ENCODE results near the gene BOD1.

Gene BOD1

GRCh38 chr5:173616577-173617118 lies at the start of gene BOD1:
Gene BOD1 (minus strand): TSS chr5:173616650. CDS start chr5:173616436, 214 bp downstream.
- DNase-seq (ENCODE audit: low read depth): peak; percentile 92

- no peak for DNase-seq (ENCODE audit: low read depth)
Measured at GRCh38 chr5:173665326-173665725, 48.9 kb upstream of the BOD1 start.

GRCh38 chr5:173664154-173664526 lies 47.7 kb upstream of the BOD1 start:
- DNase-seq (ENCODE audit: low read depth): no peak

- DNase-seq (ENCODE audit: low read depth): no peak
Measured at GRCh38 chr5:173663352-173664153, 47.1 kb upstream of the BOD1 start.

- no peak for DNase-seq (ENCODE audit: low read depth)
Measured at GRCh38 chr5:173662581-173663351, 46.3 kb upstream of the BOD1 start.

- no peak for DNase-seq (ENCODE audit: low read depth)
Measured at GRCh38 chr5:173660481-173661280, 44.2 kb upstream of the BOD1 start.

- DNase-seq (ENCODE audit: low read depth): no peak
Measured at GRCh38 chr5:173659423-173659822, 43.0 kb upstream of the BOD1 start.

- no peak for DNase-seq (ENCODE audit: low read depth)
Measured at GRCh38 chr5:173657741-173658356, 41.4 kb upstream of the BOD1 start.

- DNase-seq (ENCODE audit: low read depth): no peak
Measured at GRCh38 chr5:173655196-173655797, 38.8 kb upstream of the BOD1 start.

- no peak for DNase-seq (ENCODE audit: low read depth)
Measured at GRCh38 chr5:173653822-173654523, 37.5 kb upstream of the BOD1 start.

GRCh38 chr5:173648308-173648866 lies 31.9 kb upstream of the BOD1 start:
- DNase-seq (ENCODE audit: low read depth): no peak

- DNase-seq (ENCODE audit: low read depth): no peak
Measured at GRCh38 chr5:173646692-173647091, 30.2 kb upstream of the BOD1 start.

- no peak for DNase-seq (ENCODE audit: low read depth)
Measured at GRCh38 chr5:173645890-173646574, 29.6 kb upstream of the BOD1 start.

GRCh38 chr5:173645437-173645807 lies 29.0 kb upstream of the BOD1 start:
- no peak for DNase-seq (ENCODE audit: low read depth)

GRCh38 chr5:173644673-173645436 lies 28.4 kb upstream of the BOD1 start:
- no peak for DNase-seq (ENCODE audit: low read depth)

GRCh38 chr5:173643964-173644363 lies 27.5 kb upstream of the BOD1 start:
- no peak for DNase-seq (ENCODE audit: low read depth)

- no peak for DNase-seq (ENCODE audit: low read depth)
Measured at GRCh38 chr5:173642895-173643481, 26.5 kb upstream of the BOD1 start.

- no peak for DNase-seq (ENCODE audit: low read depth)
Measured at GRCh38 chr5:173642191-173642816, 25.9 kb upstream of the BOD1 start.

Data from HS-5 (cell line).